Stimulated activated CD4-positive, alpha-beta T cell treated with anti-CD3 and anti-CD28 coated beads, Interleukin-1b, Interleukin-23, amount 100 ng/mL, for 24 hours (primary cell): ENCODE results near the gene WNT11.

Experiments
- DNase-seq, 4 experiments: peaks; one replicate each; pipeline ENCODE4 v3.0.0-alpha.2; 2020; ENCODE audit warnings: low read depth in 4 of 4, low spot score in 1 of 4

Gene WNT11

GRCh38 chr11:76238551-76238950 is 32.2 kb upstream of the WNT11 start:
- DNase-seq = no peak

GRCh38 chr11:76237914-76238313 is 31.6 kb upstream of the WNT11 start:
- no peak for DNase-seq

GRCh38 chr11:76237000-76237649 is 30.8 kb upstream of the WNT11 start:
- DNase-seq = no peak

DNA sequence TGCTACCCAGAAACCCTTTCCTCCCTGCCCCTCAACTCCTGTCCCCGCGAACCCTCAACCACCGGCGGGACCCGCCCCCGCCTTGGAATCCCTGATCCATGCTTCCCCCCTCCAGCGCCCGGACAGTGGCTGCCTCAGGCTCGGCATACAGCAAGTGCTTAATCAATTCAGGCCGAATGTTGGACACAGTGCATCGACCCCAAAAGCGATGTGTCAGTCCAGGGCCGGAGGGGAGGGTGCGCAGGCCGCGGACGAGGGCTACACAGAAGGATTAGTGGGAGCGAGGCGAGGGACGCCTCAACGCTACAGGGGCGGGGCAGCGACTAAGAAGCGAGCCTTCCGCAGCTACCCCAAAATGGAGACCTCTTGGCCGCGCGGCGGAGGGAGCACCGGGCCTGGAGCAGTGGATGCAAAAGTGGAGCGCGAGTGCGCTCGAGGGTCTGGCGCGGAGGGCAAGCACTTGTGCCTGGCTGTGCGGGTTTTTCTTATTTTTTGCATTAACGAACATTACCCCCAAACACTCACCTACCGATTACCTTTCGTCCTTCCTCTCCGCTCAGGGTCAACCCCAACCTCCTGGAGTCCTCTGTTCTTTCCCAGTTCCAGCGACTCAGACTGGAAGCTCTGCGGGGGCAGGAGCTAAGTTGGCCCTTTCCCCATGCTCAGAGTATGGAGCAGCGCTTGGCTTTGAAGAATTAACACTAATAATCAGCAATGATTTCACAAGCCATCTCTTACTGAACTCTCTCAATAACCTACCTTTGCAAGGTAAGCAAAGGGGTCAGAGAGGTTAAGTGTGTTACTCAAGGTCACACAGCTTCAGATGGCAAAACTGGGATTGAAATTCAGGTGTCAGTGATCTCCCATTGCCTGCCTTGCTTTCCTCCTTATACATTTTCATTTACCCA is 30.0 kb upstream of the WNT11 start:
- peak in 3 of 4 experiments; percentile 13 to 36 (median 24) for DNase-seq

DNA sequence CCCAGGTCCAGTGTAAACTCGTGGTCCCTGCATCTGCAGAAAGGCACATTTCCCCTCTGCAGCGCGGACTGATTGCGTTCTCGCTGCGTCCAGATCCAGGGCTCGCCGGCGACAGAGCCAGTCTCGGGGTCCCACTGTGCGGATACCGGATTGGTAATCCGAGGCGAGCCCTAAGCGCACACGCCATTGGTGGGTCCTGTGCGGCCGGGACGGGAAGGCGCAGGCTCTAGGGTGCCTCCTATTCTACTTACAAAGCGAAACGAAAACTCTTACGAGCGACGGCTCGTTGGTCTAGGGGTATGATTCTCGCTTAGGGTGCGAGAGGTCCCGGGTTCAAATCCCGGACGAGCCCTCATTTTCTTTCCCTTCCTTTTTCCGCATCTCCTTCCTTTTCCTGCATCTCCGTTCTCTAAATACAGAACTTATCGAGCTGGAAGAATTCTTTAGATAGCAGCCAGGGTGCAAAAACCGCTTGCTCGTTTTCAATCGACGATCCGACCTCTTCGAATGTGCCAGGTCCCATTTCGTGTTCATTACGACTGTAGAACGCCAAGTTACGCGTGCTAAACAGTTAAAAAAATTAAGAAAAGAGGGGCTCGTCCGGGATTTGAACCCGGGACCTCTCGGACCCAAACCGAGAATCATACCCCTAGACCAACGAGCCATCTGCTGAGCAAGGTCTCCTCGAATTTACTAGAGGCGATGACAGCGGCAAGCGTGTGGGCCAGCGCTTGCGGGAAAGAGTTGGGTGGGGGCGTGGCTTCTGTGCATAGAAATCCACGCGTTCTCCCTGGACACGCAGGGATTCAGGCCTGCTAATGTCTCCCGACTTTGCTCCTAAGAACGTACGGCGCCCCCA is 29.2 kb upstream of the WNT11 start:
- peak; percentile 83 to 93 (median 85) for DNase-seq

DNA sequence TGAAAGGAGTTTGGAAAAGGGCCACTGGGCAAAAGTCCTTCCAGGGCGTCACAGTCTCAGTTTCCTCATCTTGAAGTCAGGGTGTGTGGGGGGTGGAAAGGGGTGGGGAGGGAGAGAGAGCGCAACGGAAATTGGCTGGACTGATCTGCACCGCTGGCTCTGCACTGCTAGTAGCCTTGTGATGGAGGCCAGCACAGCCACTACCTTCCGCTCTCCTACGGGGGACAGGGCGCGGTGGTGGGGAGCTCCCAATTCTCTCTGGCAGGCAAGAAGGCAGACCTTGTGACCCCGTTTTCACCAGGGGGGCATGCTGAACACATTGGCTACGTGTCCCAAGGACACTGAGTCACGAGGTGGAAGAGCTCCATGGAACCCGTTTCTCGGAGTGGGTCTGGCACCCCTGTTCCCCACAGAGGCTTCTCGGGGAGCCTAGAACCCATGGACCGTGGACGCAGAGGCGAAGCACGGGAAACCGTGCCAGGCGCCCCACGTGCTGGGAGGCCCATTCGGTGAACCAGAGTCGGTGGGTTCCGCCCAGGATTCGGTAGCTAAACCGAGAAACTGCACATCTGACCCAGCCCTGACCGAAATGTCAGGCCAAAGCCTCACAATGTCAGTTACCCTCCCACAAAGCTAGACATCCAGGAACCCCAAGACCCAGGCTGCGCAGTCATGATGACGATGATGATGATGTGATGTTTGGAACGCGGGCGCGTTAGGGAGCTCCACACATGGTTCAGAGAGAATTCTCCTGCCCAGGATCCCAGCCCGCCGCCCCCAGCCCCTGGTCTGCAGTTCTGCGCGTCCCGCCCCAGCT is 28.3 kb upstream of the WNT11 start:
- peak in 2 of 4 experiments; percentile 15 to 29 for DNase-seq

DNA sequence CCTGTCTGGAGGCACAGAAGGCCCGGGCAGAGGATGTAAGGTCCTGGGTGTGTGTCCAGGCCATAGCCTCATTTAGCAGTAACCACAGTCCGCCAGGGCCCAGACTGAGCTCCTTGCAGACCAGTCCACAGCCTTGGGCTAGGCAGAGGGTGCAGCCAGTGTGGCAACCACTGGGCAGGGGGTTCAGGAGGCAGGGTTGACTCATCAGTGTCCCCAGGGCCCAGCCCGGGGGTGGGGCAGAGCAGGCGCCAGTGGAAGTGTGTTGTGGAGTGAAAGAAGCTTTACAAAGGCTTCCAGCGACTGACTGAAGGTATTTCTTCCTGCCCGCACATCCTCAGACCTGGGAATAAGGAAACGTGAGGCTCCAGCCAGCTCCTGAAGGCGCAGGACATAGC is 27.7 kb upstream of the WNT11 start:
- no peak for DNase-seq

DNA sequence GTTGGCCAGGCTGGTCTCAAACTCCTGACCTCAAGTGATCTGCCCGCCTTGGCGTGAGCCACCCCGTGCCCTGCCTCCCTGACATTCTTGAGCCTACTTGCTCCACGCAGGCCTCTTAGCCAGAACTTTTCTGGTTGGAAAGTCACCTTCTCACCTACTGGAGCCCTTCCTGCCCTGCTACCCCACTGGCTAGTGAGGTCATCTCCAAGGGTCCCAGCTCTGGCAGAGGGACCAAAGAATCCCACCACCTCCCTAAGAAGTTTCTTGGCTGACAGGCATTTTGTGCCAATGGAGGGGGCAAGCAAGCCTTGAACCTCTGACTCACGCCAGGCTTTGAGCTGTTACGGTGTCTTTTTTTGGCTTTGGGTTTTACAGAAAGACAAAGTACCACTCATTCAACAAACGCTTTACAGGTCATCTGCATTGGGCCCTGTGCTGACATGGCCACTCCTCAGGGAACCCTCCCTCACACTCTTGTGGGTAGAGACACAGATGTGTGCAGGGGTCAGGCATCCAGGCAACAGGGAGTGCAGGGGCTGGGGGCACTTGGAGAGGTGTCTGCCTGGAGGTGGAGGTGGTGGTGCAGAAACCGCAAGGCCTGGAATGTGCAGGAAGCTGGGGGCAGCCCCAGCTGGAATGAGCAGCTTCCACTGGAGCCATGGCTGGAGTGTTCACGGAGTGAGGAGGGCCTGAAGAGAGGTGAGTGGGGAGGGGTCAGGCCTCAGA is 27.1 kb upstream of the WNT11 start:
- no peak for DNase-seq

- DNase-seq = peak in 1 of 4 experiments; percentile 16
These were observed 25.8 kb upstream of the WNT11 start for GRCh38 chr11:76232026-76232665.

DNA sequence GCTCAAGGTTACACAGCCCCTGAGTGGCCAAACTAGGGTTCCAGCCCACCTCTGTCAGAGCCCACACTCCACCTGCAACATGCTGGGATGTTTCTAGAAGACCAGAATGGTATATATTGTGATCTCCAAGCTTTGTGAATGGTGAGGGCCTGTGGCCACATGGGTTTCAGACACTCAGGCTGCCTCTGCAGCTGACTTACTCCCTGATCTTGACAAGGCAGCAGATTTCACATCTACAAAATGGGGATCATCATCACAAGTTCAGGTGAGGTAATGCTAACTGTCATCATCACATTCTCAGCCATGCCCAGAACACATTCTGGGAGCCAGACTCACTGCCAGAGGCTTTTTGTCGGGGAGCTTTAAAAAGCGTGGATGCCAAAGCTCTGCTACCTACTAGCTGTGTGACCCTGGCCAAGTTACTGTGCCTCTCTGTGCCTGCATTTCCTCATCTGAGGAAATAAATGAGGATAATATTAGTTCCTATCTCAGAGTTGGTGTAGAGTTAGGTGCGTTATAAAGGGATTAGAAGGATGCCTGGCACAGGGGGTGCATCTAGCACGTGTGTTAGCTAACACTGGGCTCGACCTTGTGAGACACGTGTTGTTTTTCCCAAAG is 24.9 kb upstream of the WNT11 start:
- DNase-seq = no peak

DNA sequence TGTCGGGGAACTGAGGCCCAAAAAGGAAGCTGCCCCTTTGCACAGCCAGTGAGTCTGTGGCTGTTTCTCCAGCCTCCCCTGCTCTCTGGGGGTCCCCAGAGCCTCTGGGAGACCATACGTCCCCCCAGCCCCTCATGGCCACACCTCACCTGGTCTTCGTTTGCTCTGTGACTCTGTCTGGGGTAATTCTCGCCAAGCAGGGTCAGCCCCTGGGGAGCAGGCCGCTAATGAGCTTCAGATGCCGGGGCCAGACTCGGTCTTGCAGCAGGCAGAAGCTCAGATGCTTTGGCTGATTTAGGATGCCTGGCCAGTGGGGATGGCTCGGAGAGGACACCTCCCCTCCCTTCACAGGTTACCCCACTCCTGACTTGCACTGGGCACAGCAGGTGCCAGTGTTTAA is 24.1 kb upstream of the WNT11 start:
- no peak for DNase-seq

DNA sequence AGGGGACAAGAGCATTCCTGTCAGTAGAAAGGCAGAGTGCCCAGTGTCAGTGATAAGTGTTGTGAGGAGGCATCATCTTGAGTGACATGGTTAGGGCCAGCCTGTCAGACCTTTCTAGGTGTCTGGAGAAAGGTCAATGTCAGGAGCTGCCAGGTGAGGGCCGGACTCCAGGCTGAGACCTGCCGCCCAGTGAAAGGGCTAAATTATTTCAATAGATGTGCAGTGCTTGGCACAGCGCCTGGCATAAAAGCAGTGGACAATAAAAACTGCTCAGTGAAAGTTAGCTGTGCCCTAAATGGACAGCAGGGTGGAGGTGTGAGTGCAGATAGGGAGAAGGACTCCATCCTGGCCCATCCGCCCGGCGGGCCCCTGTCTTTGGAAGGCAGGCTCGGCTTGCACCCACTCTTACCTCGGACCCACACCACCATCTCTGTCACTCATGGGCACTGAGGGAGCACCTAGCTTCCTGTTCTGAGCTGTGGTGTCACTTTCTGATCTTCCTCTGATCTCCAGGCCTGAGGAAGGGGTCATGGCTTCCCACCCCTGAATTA is 23.5 kb upstream of the WNT11 start:
- DNase-seq = no peak

DNA sequence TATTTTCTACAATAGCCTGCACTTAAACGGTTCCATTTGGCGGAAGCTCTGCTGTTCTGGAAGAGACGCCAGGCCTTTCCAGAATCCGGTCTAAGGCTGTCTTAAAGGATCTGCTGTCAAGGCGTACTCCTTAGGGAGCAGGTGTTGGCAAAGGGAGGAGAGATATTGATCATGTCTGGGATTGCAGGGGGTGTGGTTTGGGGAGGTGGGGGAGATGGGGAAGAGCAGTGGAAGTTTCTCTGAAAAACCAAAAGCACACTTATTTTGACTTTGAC is 22.5 kb upstream of the WNT11 start:
- DNase-seq = no peak

GRCh38 chr11:76228071-76228874 is 22.0 kb upstream of the WNT11 start:
- DNase-seq = no peak

DNA sequence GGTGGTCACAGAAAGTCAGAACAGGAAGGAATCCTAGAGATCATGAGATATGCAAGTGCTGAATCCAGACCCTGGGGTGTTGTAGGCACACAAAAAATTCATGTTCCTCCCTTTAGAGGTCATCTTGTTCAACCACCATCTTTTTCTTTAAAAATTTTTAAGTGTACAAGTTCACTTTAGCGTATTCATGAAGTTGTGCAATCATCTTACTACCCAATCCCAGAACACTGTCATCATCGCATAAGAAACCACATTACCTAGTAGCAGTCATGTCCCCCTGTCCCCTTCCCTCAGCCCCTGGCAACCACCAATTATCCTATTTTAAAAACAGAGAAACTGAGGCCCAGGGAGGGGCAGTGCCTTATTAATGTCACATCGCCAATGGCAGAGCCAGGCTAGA is 20.3 kb upstream of the WNT11 start:
- no peak for DNase-seq

- DNase-seq = no peak
These were observed 18.9 kb upstream of the WNT11 start for GRCh38 chr11:76225122-76225611.

DNA sequence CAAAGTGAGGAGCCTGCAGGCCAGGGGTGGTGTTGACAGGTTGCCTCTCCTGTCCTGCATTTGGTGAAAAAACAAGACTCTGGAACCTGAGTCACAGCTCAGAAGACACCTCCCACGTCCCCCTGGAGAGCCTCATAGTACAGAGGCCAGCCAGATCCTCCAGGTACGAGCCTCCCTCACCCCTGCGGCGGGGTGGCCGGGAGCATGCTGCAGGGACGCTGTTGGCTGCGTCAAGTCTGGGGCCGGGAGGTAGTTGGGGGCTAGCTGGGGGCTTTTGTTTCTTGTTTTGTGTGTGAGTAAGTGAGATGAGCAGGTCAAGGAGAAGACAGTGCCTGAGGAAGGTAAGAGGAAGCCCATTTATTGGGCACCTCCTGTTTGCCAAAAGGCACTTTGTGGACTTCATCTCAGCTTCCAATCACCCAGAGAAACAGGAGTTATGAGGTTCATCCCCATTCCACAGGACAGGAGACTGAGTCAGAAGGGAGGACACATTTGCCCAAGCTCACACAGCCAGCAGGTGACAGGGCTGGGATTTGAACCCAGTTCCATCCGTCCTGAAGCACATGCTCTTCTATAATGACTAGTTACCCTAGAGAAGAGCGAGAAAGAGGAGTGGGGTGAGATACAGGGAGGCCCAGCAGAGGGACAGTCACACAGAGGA is 18.3 kb upstream of the WNT11 start:
- no peak for DNase-seq

DNA sequence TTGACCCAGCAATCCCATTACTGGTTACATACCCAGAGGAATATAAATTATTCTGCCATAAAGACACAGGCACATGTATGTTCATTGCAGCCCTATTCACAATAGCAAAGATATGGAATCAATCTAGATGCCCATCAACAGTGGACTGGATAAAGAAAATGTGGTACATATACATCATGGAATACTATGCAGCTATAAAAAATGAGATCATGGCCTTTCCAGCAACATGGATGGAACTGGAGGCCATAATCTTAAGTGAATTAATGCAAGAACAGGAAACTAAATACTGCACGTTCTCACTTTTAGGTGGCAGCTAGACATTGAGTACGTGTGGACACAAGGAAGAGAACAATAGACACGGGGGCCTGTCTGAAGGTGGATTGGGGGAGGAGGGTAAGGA is 15.1 kb upstream of the WNT11 start:
- DNase-seq = no peak
